ACC112 (cell line): Measurements from ENCODE around the gene PABPN1L.

Experiments used
- H2AFZ ChIP-seq: fragments of 200-600 bp; sonication (generic); one replicate; pipeline ENCODE4 v1.6.0; 2017; ENCODE audit warnings: antibody characterized with exemption, low read length; ENCODE audit not compliant: unreplicated experiment
- H3K27ac ChIP-seq: fragments of 200-600 bp; sonication (generic); 2 replicates; pipeline ENCODE4 v1.5.1; 2014; ENCODE audit warnings: low read depth, mild to moderate bottlenecking, antibody characterized with exemption, low read length, moderate library complexity
- H3K27me3 ChIP-seq: fragments of 200-600 bp; sonication (generic); 2 replicates; pipeline ENCODE4 v1.6.1; 2014; ENCODE audit warnings: mild to moderate bottlenecking, antibody characterized with exemption, low read length, moderate library complexity, mixed read lengths; ENCODE audit not compliant: insufficient read depth
- H3K36me3 ChIP-seq: fragments of 200-600 bp; sonication (generic); 2 replicates; pipeline ENCODE4 v1.6.1; 2016; ENCODE audit warnings: mild to moderate bottlenecking, antibody characterized with exemption, low read length, moderate library complexity, mixed read lengths; ENCODE audit not compliant: insufficient read depth
- H3K4me1 ChIP-seq: fragments of 200-600 bp; sonication (generic); one replicate; pipeline ENCODE4 v1.6.1; 2016; ENCODE audit warnings: low read length, mixed read lengths; ENCODE audit not compliant: insufficient read depth, unreplicated experiment, control insufficient read depth
- H3K4me3 ChIP-seq: fragments of 200-600 bp; sonication (generic); 2 replicates; pipeline ENCODE4 v1.5.1; 2014; ENCODE audit warnings: mild to moderate bottlenecking, low read depth, low read length
- H3K79me2 ChIP-seq: fragments of 200-600 bp; sonication (generic); one replicate; pipeline ENCODE4 v1.6.0; 2016; ENCODE audit warnings: low read length; ENCODE audit not compliant: control insufficient read depth, unreplicated experiment, insufficient read depth

The PABPN1L gene

DNA sequence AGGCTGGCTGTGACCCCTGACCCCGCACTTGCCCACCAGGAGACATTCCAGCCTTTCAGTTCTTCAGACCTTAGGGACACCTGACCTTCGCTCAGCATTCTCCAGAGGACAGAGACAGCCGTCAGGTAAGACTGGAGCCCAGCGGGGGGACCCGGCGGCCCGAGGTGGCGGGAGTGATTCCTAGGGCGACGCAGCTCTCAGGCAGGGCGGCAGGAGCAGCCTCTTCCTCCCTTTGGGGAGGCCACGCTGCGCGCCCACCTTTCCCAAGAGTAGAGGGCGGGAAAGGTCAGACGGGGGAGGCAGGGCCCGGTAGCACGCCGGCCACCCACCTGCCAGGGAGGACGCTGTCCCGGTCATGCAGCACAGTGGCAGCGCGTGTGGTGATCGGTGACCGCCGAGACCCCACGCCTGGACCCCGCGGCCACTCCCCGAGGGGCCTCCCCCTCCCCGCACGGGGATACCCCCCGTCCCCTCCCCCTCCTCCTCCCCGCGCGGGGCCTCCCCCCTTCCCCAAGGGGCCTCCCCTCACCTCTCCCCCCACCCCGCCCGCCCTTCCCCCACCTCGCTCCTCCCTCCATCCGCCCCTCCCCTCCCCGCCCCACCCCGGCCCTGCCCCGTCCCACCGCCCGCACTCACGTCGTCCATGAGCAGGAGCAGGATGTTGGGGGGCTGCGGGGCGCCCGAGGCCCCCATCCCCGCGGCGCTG, 10.2 kb downstream of the PABPN1L start:
- H3K27ac ChIP-seq = no peak overlapping the region
- peaks cover 23% of the 10 kb centered on the region for H3K79me2 ChIP-seq
- H2AFZ ChIP-seq = no peak overlapping the region
- no peaks in the 10 kb centered on the region for H3K27me3 ChIP-seq
- H3K4me3 ChIP-seq = peak overlapping the region; percentile 84
- peaks cover 3% of the 10 kb centered on the region; the same call in 1 of the 2 replicates for H3K36me3 ChIP-seq
- H3K4me1 ChIP-seq = peaks cover 7% of the 10 kb centered on the region

DNA sequence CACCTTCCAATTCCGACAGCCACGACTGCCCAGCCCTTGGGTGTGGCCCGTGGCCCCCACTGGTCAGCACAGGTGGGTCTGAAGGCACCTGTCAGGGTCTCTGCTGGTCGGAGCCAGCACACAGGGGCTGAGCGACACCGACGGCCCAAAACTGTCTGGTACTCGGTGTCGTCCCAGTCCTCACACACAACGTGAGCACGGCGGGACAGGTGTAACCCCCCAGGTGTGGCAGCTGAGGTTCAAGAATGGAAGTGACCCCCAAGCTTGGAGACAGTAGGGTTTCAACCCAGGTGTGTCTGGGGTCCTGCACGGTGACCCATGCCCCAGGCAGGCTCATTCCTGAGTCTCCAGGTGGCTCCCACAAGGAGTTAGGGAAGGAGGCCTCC, 10.7 kb downstream of the PABPN1L start:
- peak overlapping the region; percentile 84 for H3K4me3 ChIP-seq

DNA sequence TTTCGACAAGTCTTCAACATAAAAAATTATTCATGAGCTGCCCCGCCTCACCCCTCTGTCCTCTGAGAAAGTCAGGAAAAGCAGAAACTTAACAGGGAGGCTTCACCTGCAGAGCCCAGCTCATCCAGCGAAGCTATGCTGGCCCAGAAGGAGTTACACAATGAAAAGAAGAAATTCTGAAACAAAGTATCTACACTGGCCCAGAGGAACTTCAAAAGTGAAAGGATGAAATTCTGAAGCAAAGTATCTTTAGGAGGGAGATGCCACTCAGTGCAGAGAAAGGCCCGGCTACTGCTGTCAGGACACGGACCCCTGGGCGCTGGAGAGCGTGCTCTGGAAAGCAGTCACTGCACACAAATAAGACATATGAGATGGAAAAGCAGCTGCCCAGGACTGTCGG, 11.3 kb downstream of the PABPN1L start:
- Histone ChIP-seq H2AFZ (no peak overlapping the region), H3K4me3 (no peak overlapping the region; the same call in 1 of the 2 replicates), H3K27ac (no peak overlapping the region), H3K4me1 (peaks cover 7% of the 10 kb centered on the region), H3K36me3 (peaks cover under 1% of the 10 kb centered on the region; the same call in 1 of the 2 replicates), H3K27me3 (no peaks in the 10 kb centered on the region), H3K79me2 (peaks cover 23% of the 10 kb centered on the region)

More for the DNA sequence above, 10.7 kb downstream of the PABPN1L start:
- H3K27ac ChIP-seq = no peak overlapping the region
- H2AFZ ChIP-seq = no peak overlapping the region
- H3K79me2 ChIP-seq = peaks cover 23% of the 10 kb centered on the region
- peaks cover 7% of the 10 kb centered on the region for H3K4me1 ChIP-seq
- no peaks in the 10 kb centered on the region for H3K27me3 ChIP-seq
- H3K36me3 ChIP-seq = peaks cover 3% of the 10 kb centered on the region; the same call in 1 of the 2 replicates

DNA sequence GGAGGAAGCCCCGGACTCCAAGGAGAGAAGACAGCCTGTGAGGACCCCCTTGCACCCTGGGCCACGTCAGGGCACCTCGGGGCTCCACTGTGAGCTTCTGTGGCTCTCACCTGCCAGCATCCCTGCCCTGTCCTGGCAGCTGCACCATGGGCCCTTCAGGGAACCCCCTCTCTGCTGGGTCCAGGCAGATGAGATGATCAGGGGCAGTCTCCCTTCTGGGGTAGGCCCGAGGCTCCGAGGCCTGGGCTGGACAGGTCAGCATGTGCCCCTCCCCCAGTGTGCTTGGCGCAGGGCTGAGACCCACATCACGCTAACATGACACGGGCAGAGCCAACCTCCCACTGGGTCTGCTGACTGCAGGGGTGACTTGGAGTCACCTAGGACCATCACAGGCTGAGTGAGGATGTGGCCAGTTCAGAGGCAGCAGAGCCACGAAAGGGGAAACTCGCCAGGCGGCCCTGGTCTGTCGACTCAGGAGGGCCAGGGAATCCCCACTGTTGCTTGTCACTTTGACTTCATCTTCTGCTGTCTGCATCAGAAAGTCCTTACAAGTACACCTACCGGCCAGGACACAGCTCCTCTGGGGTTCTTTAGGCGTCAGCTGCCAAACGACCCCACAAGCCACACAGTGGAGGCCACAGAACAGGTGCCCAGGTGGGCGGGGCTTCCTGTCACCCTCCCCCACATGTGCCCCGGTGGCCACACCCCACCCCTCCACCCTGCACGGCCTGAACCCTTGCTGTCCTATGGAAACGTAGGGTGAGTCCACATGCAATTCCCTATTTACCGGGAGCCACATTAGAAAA, 12.0 kb downstream of the PABPN1L start:
- peaks cover 23% of the 10 kb centered on the region for H3K79me2 ChIP-seq
- peaks cover 7% of the 10 kb centered on the region for H3K4me1 ChIP-seq
- H3K4me3 ChIP-seq = no peak overlapping the region
- no peak overlapping the region for H3K27ac ChIP-seq
- H3K36me3 ChIP-seq = no peaks in the 10 kb centered on the region
- no peak overlapping the region for H2AFZ ChIP-seq
- no peaks in the 10 kb centered on the region for H3K27me3 ChIP-seq

DNA sequence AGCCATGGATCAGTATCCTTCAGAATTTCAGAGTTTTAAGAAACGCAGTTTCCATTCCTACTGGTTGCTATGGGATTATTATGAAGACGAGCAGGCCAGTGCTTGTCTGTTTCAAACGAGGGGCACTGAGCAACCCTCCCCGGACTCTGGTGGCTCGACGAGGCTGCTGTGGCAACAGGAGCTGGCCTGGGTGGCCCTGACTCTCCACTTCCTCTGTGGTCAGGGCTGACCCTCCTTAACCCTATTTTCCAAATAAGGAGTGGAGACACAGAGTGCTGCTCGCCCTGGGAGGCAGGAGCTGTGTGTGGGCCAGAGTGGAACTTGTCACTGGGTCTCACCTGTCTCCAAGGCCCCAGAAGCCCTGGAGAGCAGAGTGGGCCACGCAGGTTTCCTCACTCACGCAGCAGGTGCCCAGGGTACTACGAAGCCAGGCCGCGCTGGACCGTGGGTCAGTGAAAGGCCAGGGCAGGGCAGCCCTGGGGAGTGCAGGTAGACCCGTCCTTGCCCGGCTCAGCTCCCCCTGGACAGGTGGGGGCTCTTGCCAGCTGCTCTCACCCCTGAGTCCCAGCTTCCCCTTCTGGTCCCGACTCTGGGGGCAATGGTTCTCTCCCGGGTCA, 13.0 kb downstream of the PABPN1L start:
- no peaks in the 10 kb centered on the region for H3K27me3 ChIP-seq
- H3K27ac ChIP-seq = no peak overlapping the region
- H3K4me3 ChIP-seq = no peak overlapping the region
- H3K79me2 ChIP-seq = peaks cover 19% of the 10 kb centered on the region
- peaks cover 6% of the 10 kb centered on the region for H3K4me1 ChIP-seq
- no peaks in the 10 kb centered on the region for H3K36me3 ChIP-seq
- H2AFZ ChIP-seq = no peak overlapping the region

DNA sequence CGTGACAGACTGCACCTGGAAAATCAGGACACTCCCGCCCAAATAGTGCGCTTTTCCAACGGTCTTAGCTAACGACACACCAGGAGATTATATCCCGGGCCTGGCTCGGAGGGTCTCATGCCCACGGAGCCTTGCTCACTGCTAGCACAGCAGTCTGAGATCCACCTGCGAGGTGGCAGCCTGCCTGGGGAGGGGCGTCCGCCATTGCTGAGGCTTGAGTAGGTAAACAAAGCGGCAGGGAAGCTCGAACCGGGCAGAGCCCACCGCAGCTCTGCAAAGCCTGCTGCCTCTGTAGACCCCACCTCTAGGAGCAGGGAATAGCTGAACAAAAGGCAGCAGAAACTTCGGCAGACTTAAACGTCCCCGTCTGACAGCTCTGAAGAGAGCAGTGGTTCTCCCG, 14.8 kb downstream of the PABPN1L start:
- Histone ChIP-seq H3K4me1 (no peaks in the 10 kb centered on the region), H3K27me3 (no peaks in the 10 kb centered on the region), H3K79me2 (peaks cover 12% of the 10 kb centered on the region), H3K27ac (no peak overlapping the region), H3K36me3 (no peaks in the 10 kb centered on the region), H3K4me3 (no peak overlapping the region), H2AFZ (no peak overlapping the region)

DNA sequence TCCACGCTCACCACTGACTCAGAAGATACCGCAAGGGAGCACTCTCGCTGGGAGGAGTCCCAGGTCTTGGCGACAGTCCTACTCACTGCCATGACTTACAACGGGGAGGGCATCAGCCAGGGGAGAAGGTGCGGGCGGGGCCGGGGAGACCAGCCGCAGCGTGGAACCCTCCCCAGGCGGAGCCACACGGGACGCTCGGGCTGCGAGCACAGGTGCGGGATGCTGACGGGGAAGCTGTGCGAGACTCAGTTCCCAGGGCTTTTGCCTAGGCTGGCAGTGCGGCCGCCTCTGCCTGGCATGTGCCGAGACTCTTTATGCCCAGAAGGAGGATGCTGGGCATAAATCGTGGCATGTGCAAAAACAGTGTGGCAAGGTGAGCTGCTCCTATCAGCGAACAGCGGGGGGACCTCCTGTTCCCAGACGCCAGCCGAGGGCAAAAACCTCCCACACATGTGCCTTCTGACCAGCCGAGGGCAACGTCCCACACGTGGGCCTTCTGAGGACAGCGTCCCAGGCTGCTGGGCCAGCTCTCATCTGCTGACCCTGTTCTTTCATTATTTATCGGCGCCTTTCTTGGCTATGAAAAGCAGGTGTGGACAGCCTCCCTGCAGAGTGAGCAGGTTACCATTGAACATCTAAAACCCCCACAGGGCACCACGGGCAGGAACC, 15.8 kb downstream of the PABPN1L start:
- H3K4me1 ChIP-seq = no peaks in the 10 kb centered on the region
- H3K27ac ChIP-seq = no peak overlapping the region
- H3K4me3 ChIP-seq = no peak overlapping the region
- no peaks in the 10 kb centered on the region for H3K27me3 ChIP-seq
- H2AFZ ChIP-seq = no peak overlapping the region
- peaks cover 6% of the 10 kb centered on the region for H3K79me2 ChIP-seq
- no peaks in the 10 kb centered on the region for H3K36me3 ChIP-seq

DNA sequence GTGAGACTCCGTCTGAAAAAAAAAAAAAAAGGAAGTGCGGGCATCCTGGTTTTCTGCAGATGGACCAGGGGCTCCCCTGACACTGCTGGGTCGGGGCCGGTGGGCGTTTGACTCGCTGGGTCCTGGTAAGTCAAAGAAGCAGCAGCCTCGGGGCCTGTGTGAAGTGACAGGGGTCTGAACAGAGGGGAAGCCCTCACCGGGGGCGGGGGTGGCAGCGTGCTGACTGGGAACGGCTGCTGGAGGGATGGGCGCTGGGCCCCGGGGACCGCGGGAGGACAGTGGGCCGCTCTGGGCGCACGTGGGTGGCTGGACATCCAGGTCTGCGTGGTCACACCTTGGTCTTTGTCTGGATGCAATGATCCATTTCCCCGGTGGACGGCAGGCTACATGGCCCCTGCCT, 17.9 kb downstream of the PABPN1L start:
- H3K4me3 ChIP-seq = no peak overlapping the region
- no peaks in the 10 kb centered on the region for H3K36me3 ChIP-seq
- H3K4me1 ChIP-seq = no peaks in the 10 kb centered on the region
- H3K79me2 ChIP-seq = no peaks in the 10 kb centered on the region
- H3K27me3 ChIP-seq = no peaks in the 10 kb centered on the region
- no peak overlapping the region for H3K27ac ChIP-seq
- H2AFZ ChIP-seq = no peak overlapping the region

DNA sequence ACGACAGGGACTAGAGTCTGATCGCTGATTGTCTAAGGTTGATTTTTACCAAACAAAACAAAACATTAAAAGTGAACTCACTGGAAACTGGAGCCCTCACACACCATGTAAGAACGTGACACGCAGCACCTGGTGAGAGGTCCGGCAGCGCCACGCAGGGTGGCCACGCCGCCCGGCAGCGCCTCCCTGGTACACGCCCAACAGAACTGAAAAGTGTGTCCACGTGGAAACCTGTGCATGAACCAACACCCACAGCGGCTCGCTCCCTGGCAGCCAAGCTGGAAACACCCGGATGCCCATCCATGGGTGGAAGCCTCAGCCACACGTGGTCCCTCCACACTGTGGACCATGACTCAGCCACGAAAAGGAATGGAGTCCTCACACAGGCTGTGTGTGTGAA, 18.8 kb downstream of the PABPN1L start:
- no peaks in the 10 kb centered on the region for H3K4me1 ChIP-seq
- no peaks in the 10 kb centered on the region for H3K79me2 ChIP-seq
- no peaks in the 10 kb centered on the region for H3K36me3 ChIP-seq
- no peak overlapping the region for H2AFZ ChIP-seq
- H3K27me3 ChIP-seq = no peaks in the 10 kb centered on the region
- H3K27ac ChIP-seq = no peak overlapping the region
- H3K4me3 ChIP-seq = no peak overlapping the region

DNA sequence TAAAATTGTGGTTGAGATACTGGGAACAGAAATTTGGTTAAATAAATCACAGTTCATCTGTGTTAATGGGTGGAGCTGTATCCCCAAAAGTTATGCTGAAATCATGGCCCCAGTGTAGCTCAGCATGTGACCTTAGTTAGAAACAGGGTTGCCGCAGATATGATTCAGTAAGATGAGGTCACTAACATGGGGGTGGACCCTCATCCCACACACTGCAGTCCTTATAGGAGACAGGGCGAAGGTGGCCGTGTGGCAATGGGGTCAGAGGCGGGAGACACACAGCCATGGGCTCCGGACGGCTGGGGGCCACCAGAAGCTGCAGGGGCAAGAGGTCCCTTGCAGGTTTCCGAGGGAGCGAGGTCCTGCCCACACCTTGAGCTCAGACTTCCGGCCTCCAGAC, 20.4 kb downstream of the PABPN1L start:
- H3K4me1 ChIP-seq = no peaks in the 10 kb centered on the region
- no peaks in the 10 kb centered on the region for H3K27me3 ChIP-seq
- H3K36me3 ChIP-seq = no peaks in the 10 kb centered on the region
- H2AFZ ChIP-seq = no peak overlapping the region
- H3K79me2 ChIP-seq = no peaks in the 10 kb centered on the region
- H3K4me3 ChIP-seq = no peak overlapping the region
- H3K27ac ChIP-seq = no peak overlapping the region
